Vagina (tissue), 2 donors: ENCODE data around the gene ECT2L.

Experiments
- POLR2A ChIP-seq, 2 donors: fragments of 450-650 bp; IDR thresholded peaks; one replicate each; pipeline ENCODE4 v1.6.1; 2017; ENCODE audit warnings: antibody characterized with exemption in 2 of 2, mild to moderate bottlenecking in 2 of 2, moderate library complexity in 2 of 2
- POLR2AphosphoS5 ChIP-seq, 2 donors: sonication (generic); formaldehyde crosslinking; IDR thresholded peaks; one replicate each; pipeline ENCODE4 v1.9.0; 2017; ENCODE audit warnings: antibody characterized with exemption in 2 of 2, mild to moderate bottlenecking in 2 of 2, low read depth in 1 of 2; ENCODE audit not compliant: insufficient read depth in 1 of 2

DNA sequence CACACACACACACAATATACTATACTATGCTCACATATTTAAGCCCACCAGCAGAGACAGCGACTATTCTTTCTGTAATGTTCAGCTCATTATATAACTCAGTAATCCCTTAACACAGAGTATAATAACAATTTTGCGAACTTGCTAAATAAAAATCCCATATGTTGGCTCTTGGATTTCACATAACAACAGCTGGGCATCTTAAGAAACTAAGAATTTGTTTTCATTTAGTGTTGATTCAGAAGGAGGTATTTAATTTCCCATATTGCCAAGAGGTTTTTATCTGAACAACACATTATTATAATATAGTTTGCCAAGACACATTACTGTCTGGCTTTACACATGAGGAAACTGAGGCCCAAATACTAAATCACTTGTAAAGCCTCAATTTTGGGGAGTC lies 7.4 kb downstream of the ECT2L start:
- TF ChIP-seq POLR2AphosphoS5 (IDR thresholded peaks at IDR 0.05; ENCODE audit: insufficient read depth in 1 of 2, low read depth in 1 of 2) (no peak), POLR2A (IDR thresholded peaks at IDR 0.05) (no peak)
